Prostate gland (tissue), 2 donors: ENCODE measurements around the gene RPTOR.

Experiments used
- CTCF ChIP-seq, 4 experiments: fragments of 200-600 bp in 2 of 4; fragments of 450-650 bp in 2 of 4; sonication (generic) in 2 of 4; IDR thresholded peaks; 1 replicate in 3 of 4; 2 replicates in 1 of 4; pipeline ENCODE4 v1.5.1; 2016 to 2019; ENCODE audit warnings: antibody characterized with exemption in 4 of 4, mild to moderate bottlenecking in 2 of 4, moderate library complexity in 2 of 4
- POLR2AphosphoS5 ChIP-seq: sonication (generic); formaldehyde crosslinking; IDR thresholded peaks from one replicate; pipeline ENCODE4 v1.6.1; 2017; ENCODE audit warnings: antibody characterized with exemption

DNA sequence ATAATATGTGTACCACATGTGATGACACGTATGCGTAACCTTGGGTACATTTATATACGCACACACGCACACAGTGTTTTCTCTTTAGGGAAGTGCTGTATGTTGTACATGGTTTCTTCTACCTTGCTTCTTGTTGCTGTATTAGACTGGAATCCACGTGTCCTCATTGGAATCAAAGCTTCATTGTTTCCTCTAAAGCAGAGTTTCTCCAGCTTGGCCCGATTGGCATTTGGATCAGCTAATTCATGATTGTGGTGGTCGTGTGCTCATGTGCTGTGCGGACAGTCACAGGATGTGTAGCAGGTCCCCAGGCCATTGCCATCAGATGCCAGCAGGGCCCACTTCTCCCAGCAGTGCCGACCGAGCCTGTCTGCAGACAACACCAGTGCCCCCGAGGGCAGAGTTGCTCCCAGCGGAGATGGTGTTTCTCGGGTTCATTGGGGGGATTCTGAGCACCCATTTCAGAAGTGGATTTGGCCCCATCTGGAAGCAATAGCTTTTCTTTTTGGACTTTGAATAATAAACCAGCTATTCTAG, 148.4 kb downstream of the RPTOR start:
- no peak for TF ChIP-seq POLR2AphosphoS5
- TF ChIP-seq CTCF (IDR thresholded peaks at IDR 0.05): no peak
